ENCODE data around the gene RNF115. TPM values are rescaled to one million over a fixed set of nuclear protein-coding genes. Genes with fewer than 3 reads are reported as not detected.

The RNF115 gene
- total RNA-seq, 1 donor = 16.4 TPM

- no peak for DNase-seq (ENCODE audit: low read depth)
- TF ChIP-seq CTCF (IDR thresholded peaks at IDR 0.05; ENCODE audit: insufficient read depth, low read depth, low read length) = no peak
- no peak overlapping the region for H3K4me3 ChIP-seq (ENCODE audit: low read depth, low read length)
Observed at GRCh38 chr1:145716641-145717345, 107.1 kb downstream of the RNF115 start.

- H3K4me3 ChIP-seq (ENCODE audit: low read depth, low read length) = no peak overlapping the region
- no peak for DNase-seq (ENCODE audit: low read depth)
- TF ChIP-seq CTCF (IDR thresholded peaks at IDR 0.05; ENCODE audit: insufficient read depth, low read depth, low read length) = no peak
Observed at GRCh38 chr1:145714524-145715111, 109.3 kb downstream of the RNF115 start.

- no peak for TF ChIP-seq CTCF (IDR thresholded peaks at IDR 0.05; ENCODE audit: insufficient read depth, low read depth, low read length)
- DNase-seq (ENCODE audit: low read depth) = no peak
Observed at GRCh38 chr1:145711213-145711651, 112.7 kb downstream of the RNF115 start.

GRCh38 chr1:145710291-145711027, 113.4 kb downstream of the RNF115 start:
- TF ChIP-seq CTCF (IDR thresholded peaks at IDR 0.05; ENCODE audit: insufficient read depth, low read depth, low read length) = no peak
- H3K4me3 ChIP-seq (ENCODE audit: low read depth, low read length) = no peak overlapping the region
- DNase-seq (ENCODE audit: low read depth) = no peak

More at GRCh38 chr1:145711213-145711651, 112.7 kb downstream of the RNF115 start:
- H3K4me3 ChIP-seq (ENCODE audit: low read depth, low read length) = no peak overlapping the region

GRCh38 chr1:145708063-145708462, 115.8 kb downstream of the RNF115 start:
- DNase-seq (ENCODE audit: low read depth) = no peak
- H3K4me3 ChIP-seq (ENCODE audit: low read depth, low read length) = no peak overlapping the region
- no peak for TF ChIP-seq CTCF (IDR thresholded peaks at IDR 0.05; ENCODE audit: insufficient read depth, low read depth, low read length)

- TF ChIP-seq CTCF (IDR thresholded peaks at IDR 0.05; ENCODE audit: insufficient read depth, low read depth, low read length) = no peak
- DNase-seq (ENCODE audit: low read depth) = no peak
- no peak within 1 kb of the TSS for H3K4me3 ChIP-seq (ENCODE audit: low read depth, low read length)
Observed at GRCh38 chr1:145707183-145707867, 116.6 kb downstream of the RNF115 start, which contains the start of gene PDZK1. PDZK1 (minus strand) TSS chr1:145707368; CDS start chr1:145688021, 19,347 bp downstream.

Data from fibroblast of villous mesenchyme (primary cell).